Adipocyte (in vitro differentiated cells): ENCODE measurements around the gene CD79B.
"Not testable (repeated sequence)": the region's sequence is repeated elsewhere in the genome, so short reads cannot be mapped to it uniquely, and the experiment has no call there.

Source experiments
- DNase-seq: peaks from one replicate; pipeline ENCODE4 v3.0.0-alpha.2; 2015; ENCODE audit warnings: low read depth
- H3K27me3 ChIP-seq: replicated peaks from 2 replicates; pipeline ENCODE4 v1.7.0; 2013; ENCODE audit warnings: mild to moderate bottlenecking, low read length, moderate library complexity; ENCODE audit not compliant: control insufficient read depth, insufficient read depth
- H3K36me3 ChIP-seq: 2 replicates; pipeline ENCODE4 v1.7.0; 2013; ENCODE audit warnings: low read length, mild to moderate bottlenecking, moderate library complexity; ENCODE audit not compliant: control insufficient read depth, insufficient read depth, severe bottlenecking
- H3K4me1 ChIP-seq: 2 replicates; pipeline ENCODE4 v1.7.0; 2013; ENCODE audit warnings: mild to moderate bottlenecking, low read length, moderate library complexity; ENCODE audit not compliant: control insufficient read depth, insufficient read depth
- H3K4me3 ChIP-seq: 2 replicates; pipeline ENCODE4 v1.7.0; 2013; ENCODE audit warnings: mild to moderate bottlenecking, low read length, moderate library complexity
- H3K9ac ChIP-seq: 2 replicates; pipeline ENCODE4 v1.7.0; 2013; ENCODE audit warnings: mild to moderate bottlenecking, low read length, moderate library complexity
- H3K9me3 ChIP-seq: 2 replicates; pipeline ENCODE4 v1.7.0; 2013; ENCODE audit warnings: mild to moderate bottlenecking, low read length, moderate library complexity; ENCODE audit not compliant: control insufficient read depth

CD79B gene

GRCh38 chr17:63904796-63905195 lies 27.3 kb downstream of the CD79B start:
- not testable (repeated sequence) for DNase-seq, H3K27me3 ChIP-seq, H3K9me3 ChIP-seq, H3K4me3 ChIP-seq, H3K36me3 ChIP-seq, H3K4me1 ChIP-seq, H3K9ac ChIP-seq

GRCh38 chr17:63903787-63904201 lies 28.3 kb downstream of the CD79B start:
- not testable (repeated sequence) for H3K27me3 ChIP-seq, H3K36me3 ChIP-seq, H3K9ac ChIP-seq, H3K4me1 ChIP-seq, H3K4me3 ChIP-seq, H3K9me3 ChIP-seq
- DNase-seq = peak; percentile 46

- not testable (repeated sequence) for H3K9ac ChIP-seq, H3K4me1 ChIP-seq, H3K27me3 ChIP-seq, H3K36me3 ChIP-seq, DNase-seq, H3K9me3 ChIP-seq, H3K4me3 ChIP-seq
These were observed 30.2 kb downstream of the CD79B start for GRCh38 chr17:63901971-63902370.

- DNase-seq, H3K4me1 ChIP-seq, H3K9me3 ChIP-seq, H3K36me3 ChIP-seq, H3K4me3 ChIP-seq, H3K9ac ChIP-seq, H3K27me3 ChIP-seq: not testable (repeated sequence)
These were observed 33.0 kb downstream of the CD79B start for GRCh38 chr17:63898899-63899798.

- H3K4me3 ChIP-seq, H3K9me3 ChIP-seq, H3K4me1 ChIP-seq, H3K27me3 ChIP-seq, H3K9ac ChIP-seq, H3K36me3 ChIP-seq, DNase-seq: not testable (repeated sequence)
These were observed 35.4 kb downstream of the CD79B start, which contains the start of gene CSH1 for GRCh38 chr17:63896524-63897354. Gene CSH1 (minus strand): TSS chr17:63896574. CDS start chr17:63896511, 63 bp downstream.

- not testable (repeated sequence) for DNase-seq, H3K4me1 ChIP-seq, H3K27me3 ChIP-seq, H3K9ac ChIP-seq, H3K36me3 ChIP-seq, H3K9me3 ChIP-seq, H3K4me3 ChIP-seq
These were observed 37.3 kb downstream of the CD79B start for GRCh38 chr17:63894821-63895220.

GRCh38 chr17:63894021-63894420 lies 38.1 kb downstream of the CD79B start:
- H3K9me3 ChIP-seq, H3K4me1 ChIP-seq, H3K36me3 ChIP-seq, H3K9ac ChIP-seq, DNase-seq, H3K27me3 ChIP-seq, H3K4me3 ChIP-seq: not testable (repeated sequence)

- not testable (repeated sequence) for H3K9ac ChIP-seq, H3K4me1 ChIP-seq, H3K27me3 ChIP-seq, H3K4me3 ChIP-seq, H3K9me3 ChIP-seq, H3K36me3 ChIP-seq
- peak; percentile 38 for DNase-seq
These were observed 39.7 kb downstream of the CD79B start for GRCh38 chr17:63892316-63893037.

GRCh38 chr17:63889026-63889848 lies 42.9 kb downstream of the CD79B start:
- not testable (repeated sequence) for H3K9me3 ChIP-seq, H3K4me3 ChIP-seq, H3K27me3 ChIP-seq, H3K9ac ChIP-seq, H3K4me1 ChIP-seq, H3K36me3 ChIP-seq
- DNase-seq = peak; percentile 63

GRCh38 chr17:63885119-63885518 lies 47.0 kb downstream of the CD79B start:
- not testable (repeated sequence) for DNase-seq, H3K9me3 ChIP-seq

More at GRCh38 chr17:63885119-63885518, 47.0 kb downstream of the CD79B start:
- not testable (repeated sequence) for H3K27me3 ChIP-seq, H3K4me3 ChIP-seq, H3K4me1 ChIP-seq, H3K36me3 ChIP-seq, H3K9ac ChIP-seq
